HEK293T (cell line): Measurements from ENCODE around the gene TEAD1.

ENCODE experiments used
- CTCF ChIA-PET: fragments of 350-600 bp; formaldehyde crosslinking; extraction: SDS; loops from one replicate; lab custom pipeline; 2021; ENCODE audit warnings: antibody characterized with exemption, inconsistent platforms; lab: Yijun Ruan, JAX
- POLR2A ChIA-PET: fragments of 350-600 bp; formaldehyde crosslinking; extraction: SDS; loops from one replicate; lab custom pipeline; 2020; ENCODE audit warnings: antibody characterized with exemption, inconsistent platforms; lab: Yijun Ruan, JAX
- DNase-seq: peaks from one replicate; pipeline ENCODE4 v3.0.0; 2012; ENCODE audit warnings: mixed read lengths; ENCODE audit errors: extremely low spot score
- ARNT ChIP-seq: fragments of 450-650 bp; IDR thresholded peaks from 2 replicates; pipeline ENCODE4 v1.6.1; 2017; ENCODE audit warnings: mild to moderate bottlenecking
- BHLHE40 ChIP-seq: fragments of 450-650 bp; IDR thresholded peaks from 2 replicates; pipeline ENCODE4 v1.6.1; 2016; ENCODE audit warnings: mild to moderate bottlenecking, moderate library complexity, borderline replicate concordance
- CTBP1 ChIP-seq: fragments of 450-650 bp; IDR thresholded peaks from 2 replicates; pipeline ENCODE4 v1.6.1; 2016; ENCODE audit warnings: borderline replicate concordance
- ELF4 ChIP-seq: fragments of 450-650 bp; IDR thresholded peaks from 2 replicates; pipeline ENCODE4 v1.6.1; 2017; ENCODE audit warnings: antibody characterized with exemption
- FOXA1 ChIP-seq: fragments of 450-650 bp; IDR thresholded peaks from 2 replicates; pipeline ENCODE4 v1.6.1; 2016; ENCODE audit warnings: mild to moderate bottlenecking
- FOXK2 ChIP-seq: fragments of 450-650 bp; IDR thresholded peaks from 2 replicates; pipeline ENCODE4 v1.6.1; 2016; ENCODE audit warnings: mild to moderate bottlenecking
- FOXM1 ChIP-seq: fragments of 450-650 bp; IDR thresholded peaks from 2 replicates; pipeline ENCODE4 v1.6.1; 2017; ENCODE audit warnings: mild to moderate bottlenecking, borderline replicate concordance
- HDGF ChIP-seq: fragments of 450-650 bp; IDR thresholded peaks from 2 replicates; pipeline ENCODE4 v1.6.1; 2017; ENCODE audit warnings: antibody characterized with exemption, borderline replicate concordance
- L3MBTL2 ChIP-seq: fragments of 450-650 bp; conservative IDR thresholded peaks from 2 replicates; pipeline ENCODE4 v1.6.1; 2016; ENCODE audit warnings: mild to moderate bottlenecking
- LEF1 ChIP-seq: fragments of 450-650 bp; IDR thresholded peaks from 2 replicates; pipeline ENCODE4 v1.6.1; 2017; ENCODE audit warnings: mild to moderate bottlenecking, borderline replicate concordance
- NFRKB ChIP-seq: fragments of 450-650 bp; IDR thresholded peaks from 2 replicates; pipeline ENCODE4 v1.6.1; 2016; ENCODE audit warnings: mild to moderate bottlenecking, moderate library complexity
- SP1 ChIP-seq: fragments of 450-650 bp; IDR thresholded peaks from 2 replicates; pipeline ENCODE4 v1.6.1; 2017
- SUZ12 ChIP-seq: fragments of 450-650 bp; IDR thresholded peaks from 2 replicates; pipeline ENCODE4 v1.6.1; 2016; ENCODE audit warnings: mild to moderate bottlenecking
- TARDBP ChIP-seq: fragments of 450-650 bp; IDR thresholded peaks from 2 replicates; pipeline ENCODE4 v1.6.1; 2016
- ZNF384 ChIP-seq: fragments of 450-650 bp; IDR thresholded peaks from 2 replicates; pipeline ENCODE4 v1.6.1; 2016
- TF ChIP-seq, protein P1 (sequence below): fragments of 450-650 bp; IDR thresholded peaks from 2 replicates; pipeline ENCODE4 v1.6.1; 2016

TEAD1 gene

DNA sequence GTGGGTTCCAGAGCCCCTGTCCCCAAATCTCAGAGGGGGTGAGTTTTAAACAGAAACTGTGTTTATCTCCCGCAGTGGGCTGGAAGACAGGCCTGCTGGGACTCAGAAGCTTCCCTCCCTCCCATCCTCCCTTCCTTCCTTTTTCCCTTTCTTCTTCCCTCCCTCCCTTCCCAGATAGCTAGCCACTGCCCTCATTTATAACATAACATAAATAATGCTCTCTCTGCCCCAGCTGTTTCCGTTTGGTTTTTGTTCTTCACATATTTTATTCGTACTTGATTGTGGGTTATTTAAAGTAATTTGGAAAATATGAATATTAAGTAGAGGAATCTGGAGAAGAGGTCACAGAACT lies 140.9 kb downstream of the TEAD1 start:
- ChIA-PET CTCF (interaction anchor here (0.5 to 1.1 kb wide), 2 partner anchors 34 to 216 kb away, joined by 3 read pairs; no protein-coding TSS in a partner anchor), POLR2A (no interaction called here)
- no peak for DNase-seq
- TF ChIP-seq L3MBTL2 (no peak), CTBP1 (no peak), FOXK2 (no peak), FOXM1 (no peak), HDGF (no peak), SP1 (no peak), BHLHE40 (no peak), FOXA1 (no peak), LEF1 (no peak), SUZ12 (no peak), NFRKB (no peak), TARDBP (no peak), ZNF384 (no peak), ARNT (no peak)
- TF ChIP-seq, protein P1, sequence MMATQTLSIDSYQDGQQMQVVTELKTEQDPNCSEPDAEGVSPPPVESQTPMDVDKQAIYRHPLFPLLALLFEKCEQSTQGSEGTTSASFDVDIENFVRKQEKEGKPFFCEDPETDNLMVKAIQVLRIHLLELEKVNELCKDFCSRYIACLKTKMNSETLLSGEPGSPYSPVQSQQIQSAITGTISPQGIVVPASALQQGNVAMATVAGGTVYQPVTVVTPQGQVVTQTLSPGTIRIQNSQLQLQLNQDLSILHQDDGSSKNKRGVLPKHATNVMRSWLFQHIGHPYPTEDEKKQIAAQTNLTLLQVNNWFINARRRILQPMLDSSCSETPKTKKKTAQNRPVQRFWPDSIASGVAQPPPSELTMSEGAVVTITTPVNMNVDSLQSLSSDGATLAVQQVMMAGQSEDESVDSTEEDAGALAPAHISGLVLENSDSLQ, result no peak

DNA sequence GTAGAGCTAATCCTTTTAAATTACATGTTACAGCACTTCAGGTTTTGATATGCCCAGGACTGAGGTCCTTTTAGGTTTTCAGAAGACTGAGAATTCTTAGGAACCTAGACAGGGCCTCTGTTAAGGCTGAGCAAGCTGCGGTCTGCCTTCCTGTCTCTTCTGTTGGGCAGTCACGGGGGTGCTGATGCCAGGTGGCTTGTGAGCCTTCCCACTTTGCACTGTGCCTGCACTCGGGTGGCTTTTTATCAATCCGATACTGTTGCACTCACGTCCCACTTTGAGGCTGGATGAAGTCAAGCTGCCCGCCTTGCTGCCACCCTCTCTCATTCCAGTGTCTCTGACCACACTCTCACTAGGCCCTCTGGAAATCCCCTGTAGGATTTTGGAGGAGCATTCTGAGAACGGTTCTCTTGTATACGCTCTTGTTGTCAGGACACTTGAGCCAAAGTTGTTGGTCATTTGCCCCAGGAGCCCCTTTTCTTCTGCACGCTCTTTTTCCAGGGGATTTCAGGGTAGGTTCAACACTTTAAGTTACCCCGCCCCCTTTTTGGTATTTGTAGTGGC lies 141.8 kb downstream of the TEAD1 start:
- TF ChIP-seq LEF1, result no peak
- TF ChIP-seq ARNT, result no peak
- TF ChIP-seq FOXK2, result no peak
- no peak for TF ChIP-seq ZNF384
- no peak for TF ChIP-seq CTBP1
- TF ChIP-seq SUZ12, result no peak
- TF ChIP-seq SP1, result no peak
- TF ChIP-seq BHLHE40, result no peak
- TF ChIP-seq, protein P1, result no peak
- no peak for TF ChIP-seq FOXA1
- no peak for TF ChIP-seq ELF4
- TF ChIP-seq TARDBP, result no peak
- no peak for TF ChIP-seq FOXM1
- no peak for TF ChIP-seq HDGF
- no peak for TF ChIP-seq NFRKB
- no peak for TF ChIP-seq L3MBTL2
- DNase-seq, result no peak
- POLR2A ChIA-PET, result no interaction called here
- CTCF ChIA-PET, result no interaction called here

DNA sequence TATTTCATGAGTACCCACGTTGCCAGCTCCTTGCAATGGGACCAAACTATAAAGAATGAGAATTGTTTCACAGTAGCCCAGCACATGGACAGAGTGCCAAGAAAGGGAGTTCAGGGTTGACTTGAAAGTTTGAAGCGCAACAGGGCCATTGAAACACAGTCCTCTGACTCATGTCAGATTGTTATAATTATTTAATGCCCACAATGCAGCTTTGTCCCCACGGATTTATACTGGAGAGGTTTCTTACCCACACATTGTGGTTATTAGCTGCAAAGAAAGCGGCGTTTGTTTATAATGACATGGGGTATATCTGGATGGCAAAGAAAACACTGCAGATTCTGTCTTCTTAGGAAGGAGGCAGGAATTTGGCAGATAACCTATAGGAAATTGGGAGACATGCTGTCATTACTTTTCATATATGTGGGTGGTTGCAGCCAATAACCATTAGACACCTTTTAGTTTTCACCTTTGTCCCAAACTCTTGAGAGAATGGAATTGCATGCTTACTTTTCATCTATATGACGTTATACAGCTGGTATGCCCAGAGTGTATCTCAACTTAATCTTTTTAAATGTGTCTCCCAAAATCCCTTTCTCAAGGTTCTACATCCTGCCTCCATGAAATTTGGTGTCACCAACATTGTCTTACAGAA lies 143.6 kb downstream of the TEAD1 start:
- no peak for DNase-seq
- ChIA-PET CTCF (no interaction called here), POLR2A (interaction anchor here (1.4 kb wide), 1 partner anchor 10 kb away, joined by 4 read pairs; no protein-coding TSS in a partner anchor)
- TF ChIP-seq L3MBTL2 (no peak), FOXM1 (no peak), HDGF (no peak), SP1 (no peak), ZNF384 (no peak), CTBP1 (no peak), TARDBP (no peak), ARNT (no peak), NFRKB (no peak), BHLHE40 (no peak)

DNA sequence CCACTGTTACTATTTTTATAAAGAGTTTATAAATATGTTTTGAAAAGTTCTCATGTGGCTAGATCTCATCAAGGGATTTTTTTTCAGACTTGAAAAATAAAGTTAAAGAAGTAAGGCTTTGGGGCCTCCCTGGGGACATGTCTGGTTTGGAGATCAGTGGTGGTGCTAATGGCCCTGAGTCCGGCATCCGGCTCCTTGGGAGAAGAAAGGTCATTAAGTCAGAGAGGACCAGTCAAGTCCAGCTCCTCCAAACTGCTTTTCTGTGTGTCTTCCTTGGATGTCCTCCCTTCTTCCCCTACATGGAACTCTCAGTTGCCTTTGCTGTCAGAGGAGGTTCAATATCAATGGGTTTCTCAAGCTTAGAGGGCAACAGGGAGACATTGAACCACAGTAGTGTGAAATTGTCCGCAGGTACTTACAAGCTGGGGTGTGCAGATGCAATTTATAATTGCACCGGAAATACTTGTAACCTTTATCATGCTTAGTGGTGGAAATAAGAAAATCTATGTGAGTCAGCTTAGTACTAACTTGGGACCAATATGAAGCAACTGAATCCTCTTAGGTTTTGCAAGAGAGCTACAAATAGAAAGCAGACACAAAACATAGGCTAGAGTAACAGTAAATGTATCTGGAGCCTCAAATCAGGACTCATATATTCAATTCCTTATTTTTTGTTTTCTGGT lies 144.3 kb downstream of the TEAD1 start:
- no peak for DNase-seq
- ChIA-PET POLR2A (interaction anchor here (1.4 kb wide), 1 partner anchor 10 kb away, joined by 4 read pairs; no protein-coding TSS in a partner anchor), CTCF (no interaction called here)
- TF ChIP-seq, protein P1, result no peak
- TF ChIP-seq LEF1, result no peak
- no peak for TF ChIP-seq NFRKB
- no peak for TF ChIP-seq ARNT
- no peak for TF ChIP-seq HDGF
- no peak for TF ChIP-seq BHLHE40
- no peak for TF ChIP-seq ZNF384
- TF ChIP-seq ELF4, result no peak
- TF ChIP-seq SP1, result no peak
- no peak for TF ChIP-seq FOXA1
- no peak for TF ChIP-seq L3MBTL2
- TF ChIP-seq CTBP1, result no peak
- TF ChIP-seq FOXK2, result no peak

DNA sequence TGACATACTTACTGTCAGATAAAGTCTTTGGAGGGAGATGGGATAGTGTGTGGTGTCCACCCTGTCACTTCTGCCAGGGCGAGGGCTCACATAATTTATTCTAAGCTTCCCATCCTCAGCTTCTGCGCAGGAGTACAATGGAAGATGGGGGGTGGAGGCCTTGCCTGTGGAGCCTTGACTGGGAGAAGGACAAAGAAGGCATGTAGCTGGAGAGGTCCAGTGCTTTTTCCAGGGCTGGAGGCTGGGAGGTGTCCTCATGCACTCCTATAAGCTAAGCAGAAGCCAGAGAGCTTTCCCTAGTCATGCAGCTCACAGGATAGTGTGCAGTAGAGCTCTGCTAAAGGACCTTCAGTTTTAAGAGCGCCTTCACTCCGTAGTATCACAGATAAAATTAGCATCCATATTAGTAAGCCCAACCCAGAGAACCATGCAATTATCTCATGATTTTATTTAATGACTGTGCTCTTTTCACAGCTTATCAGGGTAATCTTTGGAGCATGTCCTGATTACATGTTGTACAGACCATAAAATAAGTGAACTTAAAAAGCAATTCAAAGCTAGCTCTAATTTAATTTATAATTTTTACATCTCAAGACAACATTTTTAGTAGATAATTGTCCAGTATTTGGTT lies 148.3 kb downstream of the TEAD1 start:
- no peak for TF ChIP-seq CTBP1
- TF ChIP-seq TARDBP, result no peak
- TF ChIP-seq ELF4, result no peak
- TF ChIP-seq LEF1, result no peak
- TF ChIP-seq FOXA1, result no peak
- TF ChIP-seq HDGF, result no peak
- TF ChIP-seq FOXK2, result no peak
- no peak for TF ChIP-seq ZNF384
- TF ChIP-seq, protein P1, result no peak
- TF ChIP-seq BHLHE40, result no peak
- TF ChIP-seq L3MBTL2, result no peak
- TF ChIP-seq NFRKB, result no peak
- TF ChIP-seq ARNT, result no peak
- no peak for TF ChIP-seq FOXM1
- TF ChIP-seq SUZ12, result no peak
- TF ChIP-seq SP1, result no peak
- ChIA-PET CTCF (interaction anchor here (0.9 kb wide), 1 partner anchor 9 kb away, joined by 3 read pairs; no protein-coding TSS in a partner anchor), POLR2A (no interaction called here)
- DNase-seq, result no peak
